SU-DHL-6 (cell line): Measurements from ENCODE around the gene MOSPD2.

Experiments
- EZH2phosphoT487 ChIP-seq: fragments of 200-600 bp; sonication (generic), shearing (Covaris generic); conservative IDR thresholded peaks from 2 replicates; pipeline ENCODE4 v1.6.1; 2018; ENCODE audit warnings: mild to moderate bottlenecking, antibody characterized with exemption, low read length, moderate library complexity, mixed read lengths
- TF ChIP-seq, protein P1 (sequence below): fragments of 200-600 bp; sonication (generic); IDR thresholded peaks from one replicate; pipeline ENCODE4 v1.5.1; 2017; ENCODE audit warnings: antibody characterized with exemption, mild to moderate bottlenecking, low read length, moderate library complexity; ENCODE audit not compliant: insufficient read depth, poor library complexity, severe bottlenecking

DNA sequence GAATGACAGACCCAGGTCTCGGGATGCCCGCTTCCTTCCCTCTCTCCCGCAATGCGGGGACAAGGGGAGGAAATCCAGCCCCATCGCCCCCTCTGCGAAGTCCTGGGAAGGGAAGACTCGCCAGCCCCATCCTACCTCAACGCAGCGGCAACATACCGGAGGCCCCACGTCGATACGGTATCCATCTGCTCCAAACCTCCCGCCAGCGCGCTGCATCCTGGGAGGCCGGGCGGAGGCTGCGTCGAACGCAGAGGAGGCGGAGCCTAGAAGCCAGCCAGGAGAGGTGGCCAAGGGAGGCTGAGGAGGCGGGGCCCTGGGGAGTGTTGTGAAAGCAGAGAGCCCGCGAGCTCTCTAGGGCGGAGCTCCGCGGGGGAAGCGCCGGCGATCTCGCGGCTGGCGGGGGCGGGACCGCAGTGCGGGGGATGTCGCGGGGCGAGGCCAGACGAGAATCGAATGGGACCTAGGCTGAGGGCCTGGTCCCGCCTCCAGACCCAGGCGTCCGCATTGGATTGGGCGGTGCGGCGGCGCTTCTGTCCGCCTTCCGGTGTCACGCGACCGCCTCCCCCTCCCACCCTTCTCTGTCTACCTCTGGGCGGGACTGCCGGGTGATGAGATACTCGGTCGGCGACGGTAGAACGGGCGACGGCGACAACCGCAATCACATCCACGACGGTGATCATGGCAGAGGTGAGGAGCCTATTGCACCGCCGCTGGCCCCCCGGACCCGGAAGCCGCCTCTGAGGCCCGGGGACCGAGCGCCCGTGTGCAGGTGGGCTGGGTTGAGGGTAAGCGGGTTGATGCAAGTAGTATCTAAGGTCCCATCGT is at the start of gene MOSPD2, which contains the start of gene FANCB:
- TF ChIP-seq, protein P1, sequence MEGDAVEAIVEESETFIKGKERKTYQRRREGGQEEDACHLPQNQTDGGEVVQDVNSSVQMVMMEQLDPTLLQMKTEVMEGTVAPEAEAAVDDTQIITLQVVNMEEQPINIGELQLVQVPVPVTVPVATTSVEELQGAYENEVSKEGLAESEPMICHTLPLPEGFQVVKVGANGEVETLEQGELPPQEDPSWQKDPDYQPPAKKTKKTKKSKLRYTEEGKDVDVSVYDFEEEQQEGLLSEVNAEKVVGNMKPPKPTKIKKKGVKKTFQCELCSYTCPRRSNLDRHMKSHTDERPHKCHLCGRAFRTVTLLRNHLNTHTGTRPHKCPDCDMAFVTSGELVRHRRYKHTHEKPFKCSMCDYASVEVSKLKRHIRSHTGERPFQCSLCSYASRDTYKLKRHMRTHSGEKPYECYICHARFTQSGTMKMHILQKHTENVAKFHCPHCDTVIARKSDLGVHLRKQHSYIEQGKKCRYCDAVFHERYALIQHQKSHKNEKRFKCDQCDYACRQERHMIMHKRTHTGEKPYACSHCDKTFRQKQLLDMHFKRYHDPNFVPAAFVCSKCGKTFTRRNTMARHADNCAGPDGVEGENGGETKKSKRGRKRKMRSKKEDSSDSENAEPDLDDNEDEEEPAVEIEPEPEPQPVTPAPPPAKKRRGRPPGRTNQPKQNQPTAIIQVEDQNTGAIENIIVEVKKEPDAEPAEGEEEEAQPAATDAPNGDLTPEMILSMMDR = no peak
- no peak for TF ChIP-seq EZH2phosphoT487
